Cardiac fibroblast (primary cell): Measurements from ENCODE around the gene ZNF385B.

Source experiments
- DNase-seq, 2 donors: peaks; one replicate each; pipeline versions ENCODE4 v3.0.0 to v3.0.0-alpha.2; 2010; ENCODE audit warnings: low read depth in 2 of 2
- H3K4me3 ChIP-seq, 2 donors: replicated peaks in 1 of 2; 1 replicate in 1 of 2; 2 replicates in 1 of 2; pipeline ENCODE4 v1.5.1; 2011; ENCODE audit warnings: low read depth in 2 of 2, low read length in 2 of 2, mild to moderate bottlenecking in 2 of 2, moderate library complexity in 1 of 2
- CTCF ChIP-seq: IDR thresholded peaks from one replicate; pipeline ENCODE4 v1.5.1; 2011; ENCODE audit warnings: low read depth, mild to moderate bottlenecking, low read length, inconsistent platforms

Gene ZNF385B

DNA sequence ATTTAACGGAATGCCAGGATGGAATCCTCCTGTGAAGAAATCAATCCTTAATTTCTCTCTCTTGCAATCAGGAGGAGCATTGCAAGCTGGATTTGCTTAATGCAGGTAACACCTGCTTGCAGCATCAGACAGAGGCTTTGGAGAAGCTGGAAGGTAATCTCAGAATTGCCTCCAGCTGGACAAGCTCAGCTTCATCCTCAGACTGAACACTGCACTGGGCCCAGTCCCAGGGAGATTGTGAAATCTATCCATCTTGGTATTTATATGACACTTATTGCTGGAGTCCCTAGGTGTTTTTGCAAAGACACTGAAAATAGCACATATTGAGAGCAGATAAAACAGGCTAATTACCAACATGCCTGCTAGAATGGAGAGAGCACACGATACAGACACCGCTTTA lies 417.4 kb downstream of the ZNF385B start:
- peak; percentile 38 to 49 for DNase-seq
- no peak for TF ChIP-seq CTCF
- H3K4me3 ChIP-seq = no peak overlapping the region

GRCh38 chr2:179443180-179443579 lies 418.2 kb downstream of the ZNF385B start:
- peak in 1 of 2 donors; percentile 24 for DNase-seq
- H3K4me3 ChIP-seq = no peak overlapping the region
- TF ChIP-seq CTCF = no peak

DNA sequence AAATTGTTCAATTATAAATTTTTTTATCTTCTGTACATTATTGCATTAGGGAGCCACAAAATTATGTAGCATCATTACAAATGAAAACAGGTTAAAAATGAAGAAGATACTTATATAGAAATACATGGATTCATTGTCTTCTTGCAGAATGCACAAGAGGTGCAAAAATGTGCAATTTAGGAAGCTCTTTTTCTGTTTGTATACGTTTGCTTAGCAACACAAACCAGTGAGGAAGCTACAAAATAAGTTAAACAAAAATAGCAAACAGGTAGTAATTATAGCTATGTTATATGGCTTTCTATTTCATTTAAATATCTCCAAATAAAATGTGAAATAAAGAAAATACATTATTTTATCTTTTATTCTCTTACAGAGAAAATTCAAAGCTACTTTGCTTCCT lies 419.2 kb downstream of the ZNF385B start:
- no peak overlapping the region for H3K4me3 ChIP-seq
- no peak for TF ChIP-seq CTCF
- DNase-seq = no peak

- no peak overlapping the region for H3K4me3 ChIP-seq
- TF ChIP-seq CTCF = no peak
- no peak for DNase-seq
These were observed 419.9 kb downstream of the ZNF385B start for GRCh38 chr2:179441551-179441950.

DNA sequence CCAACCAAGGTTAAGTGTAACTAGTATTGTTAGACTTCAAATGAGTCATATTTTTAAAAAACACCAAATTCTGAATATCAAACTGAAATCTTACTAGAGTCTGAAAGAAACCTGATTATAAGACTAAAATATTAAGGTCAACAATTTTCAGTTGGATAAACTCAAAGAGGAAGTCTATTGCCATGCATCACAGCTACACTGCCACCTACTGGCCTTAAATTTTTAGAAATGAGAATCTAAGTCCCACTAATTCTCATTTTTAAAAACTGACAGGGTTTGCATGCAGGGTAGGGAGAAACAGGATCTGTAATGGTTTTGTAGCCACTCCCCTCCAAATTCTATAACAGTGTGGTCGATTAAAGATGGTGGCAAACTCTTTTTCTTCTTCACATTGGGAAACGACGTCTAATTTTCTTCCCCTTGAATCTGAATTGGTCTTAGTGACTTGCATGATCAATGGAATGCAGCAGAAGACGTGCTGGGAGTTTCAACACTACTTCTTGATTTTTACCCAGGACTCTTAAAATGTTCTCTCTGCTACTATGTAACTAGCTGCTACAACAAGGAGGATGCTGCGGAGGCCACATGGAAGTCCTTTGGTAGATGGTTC lies 420.7 kb downstream of the ZNF385B start:
- peak; percentile 55 to 69 for DNase-seq
- no peak overlapping the region for H3K4me3 ChIP-seq
- TF ChIP-seq CTCF = peak; percentile 49

- no peak for TF ChIP-seq CTCF
- no peak for DNase-seq
- H3K4me3 ChIP-seq = no peak overlapping the region
These were observed 422.8 kb downstream of the ZNF385B start for GRCh38 chr2:179438654-179439053.

DNA sequence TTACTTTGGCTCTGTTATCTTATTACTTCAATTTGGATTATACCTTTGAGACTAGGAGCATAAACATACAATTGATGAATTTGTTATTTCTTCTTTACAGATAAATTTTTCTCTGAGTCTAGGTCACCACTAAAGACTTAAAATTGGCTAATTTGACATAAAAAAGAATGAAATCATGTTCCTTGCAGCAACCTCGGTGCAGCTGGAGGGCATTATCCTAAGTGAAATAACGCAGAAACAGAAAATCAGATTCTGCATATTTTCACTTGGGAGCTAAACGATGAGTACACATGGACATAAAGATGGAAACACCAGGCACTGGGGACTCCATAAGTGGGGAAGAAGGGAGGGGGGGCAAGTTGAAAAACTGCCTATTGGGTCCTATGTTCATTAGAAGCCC lies 424.0 kb downstream of the ZNF385B start:
- no peak for DNase-seq
- H3K4me3 ChIP-seq = no peak overlapping the region
- no peak for TF ChIP-seq CTCF
